ENCODE measurements around the gene ANGPT4. TPM values are rescaled to one million over a fixed set of nuclear protein-coding genes. Genes with fewer than 3 reads are reported as not detected.

Gene ANGPT4
- total RNA-seq, 1 experiment from 2014 or later: not detected

GRCh38 chr20:891058-891705 lies 25.0 kb downstream of the ANGPT4 start:
- ChIA-PET POLR2A (no interaction called here), CTCF (no interaction called here)
- no peaks in the 10 kb centered on the region for H3K4me1 ChIP-seq
- no peak overlapping the region for H3K27ac Mint-ChIP-seq (ENCODE audit: unreplicated experiment)
- H3K9me3 ChIP-seq: peaks cover 6% of the 10 kb centered on the region
- no TSS peak for BruUV-seq (replicated peaks)
- H3K36me3 ChIP-seq (ENCODE audit: control insufficient read depth, insufficient read depth, low read length): no peaks in the 10 kb centered on the region
- no peaks in the 10 kb centered on the region for H3K9me3 Mint-ChIP-seq (ENCODE audit: unreplicated experiment)
- H3K27me3 Mint-ChIP-seq (ENCODE audit: insufficient read depth, unreplicated experiment): peaks cover 28% of the 10 kb centered on the region
- H3K4me1 Mint-ChIP-seq (ENCODE audit: low read depth, unreplicated experiment): no peaks in the 10 kb centered on the region
- H3K36me3 Mint-ChIP-seq (ENCODE audit: insufficient read depth, unreplicated experiment): no peaks in the 10 kb centered on the region
- no peak overlapping the region for H3K4me3 ChIP-seq (ENCODE audit: low read depth, low read length)
- no peak for DNase-seq
- H3K27me3 ChIP-seq (replicated peaks; ENCODE audit: control insufficient read depth, insufficient read depth, low read length): no peaks in the 10 kb centered on the region
- intact Hi-C loops (cut with micrococcal nuclease; ENCODE audit: unreplicated experiment): no loop called here
- TF ChIP-seq CTCF (IDR thresholded peaks at IDR 0.05; ENCODE audit: insufficient read depth in 1 of 2, low read depth in 1 of 2, low read length in 1 of 2, severe bottlenecking in 1 of 2, unreplicated experiment in 1 of 2): no peak
- H3K4me3 Mint-ChIP-seq (ENCODE audit: unreplicated experiment): no peak overlapping the region

- intact Hi-C loops (cut with micrococcal nuclease; ENCODE audit: unreplicated experiment): no loop called here
- no peaks in the 10 kb centered on the region for H3K36me3 ChIP-seq (ENCODE audit: control insufficient read depth, insufficient read depth, low read length)
- H3K27me3 ChIP-seq (replicated peaks; ENCODE audit: control insufficient read depth, insufficient read depth, low read length): no peaks in the 10 kb centered on the region
- no peaks in the 10 kb centered on the region for H3K4me1 Mint-ChIP-seq (ENCODE audit: low read depth, unreplicated experiment)
- no peaks in the 10 kb centered on the region for H3K36me3 Mint-ChIP-seq (ENCODE audit: insufficient read depth, unreplicated experiment)
- no peaks in the 10 kb centered on the region for H3K4me1 ChIP-seq
- TF ChIP-seq CTCF (IDR thresholded peaks at IDR 0.05; ENCODE audit: insufficient read depth in 1 of 2, low read depth in 1 of 2, low read length in 1 of 2, severe bottlenecking in 1 of 2, unreplicated experiment in 1 of 2): no peak
- CTCF ChIA-PET: interaction anchor here (0.6 kb wide), 1 partner anchor 151 kb away, joined by 3 read pairs; no protein-coding TSS in a partner anchor
- H3K4me3 ChIP-seq (ENCODE audit: low read depth, low read length): no peak overlapping the region
- no peak for DNase-seq
- H3K4me3 Mint-ChIP-seq (ENCODE audit: unreplicated experiment): no peak overlapping the region
- POLR2A ChIA-PET: no interaction called here
- no peak overlapping the region for H3K27ac Mint-ChIP-seq (ENCODE audit: unreplicated experiment)
- H3K9me3 Mint-ChIP-seq (ENCODE audit: unreplicated experiment): no peaks in the 10 kb centered on the region
- peaks cover 28% of the 10 kb centered on the region for H3K27me3 Mint-ChIP-seq (ENCODE audit: insufficient read depth, unreplicated experiment)
- H3K9me3 ChIP-seq: peaks cover 4% of the 10 kb centered on the region; the same call in 1 of the 2 replicates
- BruUV-seq (replicated peaks): no TSS peak
Observed at GRCh38 chr20:890666-891057, 25.5 kb downstream of the ANGPT4 start.

GRCh38 chr20:889932-890463 lies 26.1 kb downstream of the ANGPT4 start:
- Mint-ChIP-seq H3K4me3 (ENCODE audit: unreplicated experiment) (no peak overlapping the region), H3K27me3 (ENCODE audit: insufficient read depth, unreplicated experiment) (peaks cover 30% of the 10 kb centered on the region), H3K9me3 (ENCODE audit: unreplicated experiment) (no peaks in the 10 kb centered on the region), H3K4me1 (ENCODE audit: low read depth, unreplicated experiment) (no peaks in the 10 kb centered on the region), H3K36me3 (ENCODE audit: insufficient read depth, unreplicated experiment) (no peaks in the 10 kb centered on the region), H3K27ac (ENCODE audit: unreplicated experiment) (no peak overlapping the region)
- Histone ChIP-seq H3K9me3 (no peaks in the 10 kb centered on the region; the same call in 1 of the 2 replicates), H3K27me3 (replicated peaks; ENCODE audit: control insufficient read depth, insufficient read depth, low read length) (no peaks in the 10 kb centered on the region), H3K4me1 (no peaks in the 10 kb centered on the region), H3K4me3 (ENCODE audit: low read depth, low read length) (no peak overlapping the region), H3K36me3 (ENCODE audit: control insufficient read depth, insufficient read depth, low read length) (no peaks in the 10 kb centered on the region)
- DNase-seq: no peak
- POLR2A ChIA-PET: no interaction called here
- intact Hi-C loops (cut with micrococcal nuclease; ENCODE audit: unreplicated experiment): loop anchor here (5.0 kb wide), 1 partner anchor 73 kb away; no protein-coding TSS in a partner anchor
- CTCF ChIA-PET: interaction anchor here (0.6 kb wide), 1 partner anchor 151 kb away, joined by 3 read pairs; no protein-coding TSS in a partner anchor
- no peak for TF ChIP-seq CTCF (IDR thresholded peaks at IDR 0.05; ENCODE audit: insufficient read depth in 1 of 2, low read depth in 1 of 2, low read length in 1 of 2, severe bottlenecking in 1 of 2, unreplicated experiment in 1 of 2)
- no TSS peak for BruUV-seq (replicated peaks)
